Gastrocnemius medialis (tissue), 4 donors: ENCODE results near the gene PLEKHH2. TPM values are rescaled to one million over a fixed set of nuclear protein-coding genes. Genes with fewer than 3 reads are reported as not detected.
"Not testable (repeated sequence)": the region's sequence is repeated elsewhere in the genome, so short reads cannot be mapped to it uniquely, and the experiment has no call there.

Experiments used
- ATAC-seq, 2 donors: fragments of 150-250 bp; one replicate each; pipeline ENCODE4 v1.9.1; 2016
- DNase-seq, 2 donors: peaks; one replicate each; pipeline ENCODE4 v3.0.0-alpha.2; 2019
- H3K27ac ChIP-seq, 4 donors: fragments of 200-600 bp; sonication (generic); 1 replicate in 1 of 4; 2 replicates in 3 of 4; pipeline ENCODE4 v1.5.1; 2016 to 2018; ENCODE audit warnings: mild to moderate bottlenecking in 2 of 4, moderate library complexity in 1 of 4
- H3K27me3 ChIP-seq, 3 donors: fragments of 200-600 bp; sonication (generic) in 2 of 3; 1 replicate in 1 of 3; 2 replicates in 2 of 3; pipeline versions ENCODE4 v1.5.1 to v1.6.0; 2016 to 2019; ENCODE audit warnings: mild to moderate bottlenecking in 1 of 3, moderate library complexity in 1 of 3
- H3K36me3 ChIP-seq, 2 donors: fragments of 200-600 bp; sonication (generic) in 1 of 2; one replicate each; pipeline ENCODE4 v1.5.1; 2017 to 2018
- H3K4me1 ChIP-seq, 2 donors: fragments of 200-600 bp; sonication (generic) in 1 of 2; one replicate each; pipeline ENCODE4 v1.5.1; 2016 to 2017; ENCODE audit warnings: mild to moderate bottlenecking in 2 of 2
- H3K4me3 ChIP-seq, 4 donors: fragments of 200-600 bp; sonication (generic) in 3 of 4; 1 replicate in 1 of 4; 2 replicates in 3 of 4; pipeline ENCODE4 v1.5.1; 2016 to 2019; ENCODE audit warnings: mild to moderate bottlenecking in 2 of 4
- H3K9me3 ChIP-seq, 3 donors: fragments of 200-600 bp; sonication (generic) in 2 of 3; 1 replicate in 1 of 3; 2 replicates in 2 of 3; pipeline ENCODE4 v1.5.1; 2016 to 2019
- POLR2A ChIP-seq, 2 donors: fragments of 450-650 bp; IDR thresholded peaks; one replicate each; pipeline ENCODE4 v1.6.1; 2017; ENCODE audit warnings: antibody characterized with exemption in 2 of 2, mild to moderate bottlenecking in 2 of 2, moderate library complexity in 2 of 2
- in situ Hi-C, 4 donors: fragments of 200-750 bp; cut with MboI; loops; one replicate each; pipeline versions ENCODE4 v1.15.0 to v1.8.0; 2017; ENCODE audit warnings: low sequenced_read_pairs in 4 of 4
- intact Hi-C: fragments of 100-400 bp; cut with DNase I; formaldehyde crosslinking; loops from one replicate; pipeline ENCODE4 v1.15.1; 2023; ENCODE audit warnings: low total_unique reads
- total RNA-seq, 4 donors: library from RNA; depleted of rRNA; stranded (reverse); fragments of >200 nt; gene quantifications; one replicate each; pipeline versions ENCODE4 v1.1.0 to v1.2.3, GENCODE V29; 2016
- TF ChIP-seq, protein P1 (sequence below), 5 experiments: fragments of 450-650 bp in 3 of 5; fragments of 200-600 bp in 2 of 5; sonication (generic) in 2 of 5; IDR thresholded peaks in 4 of 5; conservative IDR thresholded peaks in 1 of 5; 1 replicate in 4 of 5; 2 replicates in 1 of 5; pipeline ENCODE4 v1.5.1; 2016 to 2019; ENCODE audit warnings: antibody characterized with exemption in 5 of 5, mild to moderate bottlenecking in 3 of 5, moderate library complexity in 3 of 5

PLEKHH2 gene
- total RNA-seq, 4 donors from 2014 or later = 1.4 to 4.9 (median 3.4) TPM

DNA sequence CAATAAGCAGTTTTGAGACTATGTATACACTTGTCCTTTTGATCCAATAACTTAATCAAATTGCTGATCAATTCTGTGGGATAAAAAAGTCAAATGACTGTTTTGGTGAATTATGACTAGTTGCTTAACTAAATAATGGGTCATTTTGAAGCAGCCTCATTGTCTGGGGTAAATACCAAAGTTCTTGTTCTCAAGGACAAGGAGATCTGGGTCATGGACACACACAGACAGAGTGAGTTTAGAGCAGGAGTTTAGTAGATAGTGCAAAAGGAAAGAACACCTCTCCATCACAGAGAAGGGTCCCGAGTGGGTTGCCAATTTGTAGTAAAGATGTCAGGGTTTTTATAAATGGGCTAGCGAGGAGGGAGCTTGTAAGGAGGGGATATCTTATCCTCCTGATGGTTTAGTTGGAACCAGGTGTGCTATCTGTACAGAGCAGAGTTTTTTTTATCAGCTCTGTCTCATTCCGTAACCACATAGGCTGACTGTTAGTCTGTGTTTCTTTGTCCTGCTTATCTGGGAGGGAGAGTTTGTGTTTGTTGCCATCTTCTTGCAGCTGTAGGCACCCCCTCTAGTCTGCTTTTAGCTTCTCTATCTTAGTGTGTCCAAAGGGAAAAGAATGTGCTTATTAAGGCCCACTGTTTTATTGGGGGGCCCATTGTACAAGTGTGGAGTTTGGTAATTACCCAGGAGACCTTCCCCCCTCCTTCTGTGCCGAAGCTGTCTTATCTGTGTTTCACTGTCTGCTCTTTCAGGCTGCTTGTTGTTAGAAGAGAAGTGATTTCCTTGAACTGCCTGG is 87.9 kb downstream of the PLEKHH2 start:
- H3K9me3 ChIP-seq = no peaks in the 10 kb centered on the region
- H3K4me3 ChIP-seq = no peak overlapping the region
- no peaks in the 10 kb centered on the region for H3K4me1 ChIP-seq
- H3K27me3 ChIP-seq = no peaks in the 10 kb centered on the region
- intact Hi-C loops = no loop called here
- ATAC-seq = no peak
- TF ChIP-seq, protein P1, sequence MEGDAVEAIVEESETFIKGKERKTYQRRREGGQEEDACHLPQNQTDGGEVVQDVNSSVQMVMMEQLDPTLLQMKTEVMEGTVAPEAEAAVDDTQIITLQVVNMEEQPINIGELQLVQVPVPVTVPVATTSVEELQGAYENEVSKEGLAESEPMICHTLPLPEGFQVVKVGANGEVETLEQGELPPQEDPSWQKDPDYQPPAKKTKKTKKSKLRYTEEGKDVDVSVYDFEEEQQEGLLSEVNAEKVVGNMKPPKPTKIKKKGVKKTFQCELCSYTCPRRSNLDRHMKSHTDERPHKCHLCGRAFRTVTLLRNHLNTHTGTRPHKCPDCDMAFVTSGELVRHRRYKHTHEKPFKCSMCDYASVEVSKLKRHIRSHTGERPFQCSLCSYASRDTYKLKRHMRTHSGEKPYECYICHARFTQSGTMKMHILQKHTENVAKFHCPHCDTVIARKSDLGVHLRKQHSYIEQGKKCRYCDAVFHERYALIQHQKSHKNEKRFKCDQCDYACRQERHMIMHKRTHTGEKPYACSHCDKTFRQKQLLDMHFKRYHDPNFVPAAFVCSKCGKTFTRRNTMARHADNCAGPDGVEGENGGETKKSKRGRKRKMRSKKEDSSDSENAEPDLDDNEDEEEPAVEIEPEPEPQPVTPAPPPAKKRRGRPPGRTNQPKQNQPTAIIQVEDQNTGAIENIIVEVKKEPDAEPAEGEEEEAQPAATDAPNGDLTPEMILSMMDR (IDR thresholded peaks at IDR 0.05 in 4 of 5, conservative IDR thresholded peaks at IDR 0.05 in 1 of 5) = no peak
- no peak for TF ChIP-seq POLR2A (IDR thresholded peaks at IDR 0.05)
- in situ Hi-C loops = no loop called here
- H3K27ac ChIP-seq = no peak overlapping the region
- no peak for DNase-seq
- H3K36me3 ChIP-seq = no peaks in the 10 kb centered on the region

GRCh38 chr2:43725711-43726246 is 88.7 kb downstream of the PLEKHH2 start:
- Histone ChIP-seq H3K36me3 (no peaks in the 10 kb centered on the region), H3K4me3 (no peak overlapping the region), H3K4me1 (no peaks in the 10 kb centered on the region), H3K9me3 (no peaks in the 10 kb centered on the region), H3K27ac (no peak overlapping the region), H3K27me3 (no peaks in the 10 kb centered on the region)
- intact Hi-C loops (no loop called here), in situ Hi-C loops (no loop called here)
- TF ChIP-seq, protein P1 (IDR thresholded peaks at IDR 0.05 in 4 of 5, conservative IDR thresholded peaks at IDR 0.05 in 1 of 5) = no peak
- no peak for TF ChIP-seq POLR2A (IDR thresholded peaks at IDR 0.05)
- no peak for DNase-seq
- no peak for ATAC-seq

DNA sequence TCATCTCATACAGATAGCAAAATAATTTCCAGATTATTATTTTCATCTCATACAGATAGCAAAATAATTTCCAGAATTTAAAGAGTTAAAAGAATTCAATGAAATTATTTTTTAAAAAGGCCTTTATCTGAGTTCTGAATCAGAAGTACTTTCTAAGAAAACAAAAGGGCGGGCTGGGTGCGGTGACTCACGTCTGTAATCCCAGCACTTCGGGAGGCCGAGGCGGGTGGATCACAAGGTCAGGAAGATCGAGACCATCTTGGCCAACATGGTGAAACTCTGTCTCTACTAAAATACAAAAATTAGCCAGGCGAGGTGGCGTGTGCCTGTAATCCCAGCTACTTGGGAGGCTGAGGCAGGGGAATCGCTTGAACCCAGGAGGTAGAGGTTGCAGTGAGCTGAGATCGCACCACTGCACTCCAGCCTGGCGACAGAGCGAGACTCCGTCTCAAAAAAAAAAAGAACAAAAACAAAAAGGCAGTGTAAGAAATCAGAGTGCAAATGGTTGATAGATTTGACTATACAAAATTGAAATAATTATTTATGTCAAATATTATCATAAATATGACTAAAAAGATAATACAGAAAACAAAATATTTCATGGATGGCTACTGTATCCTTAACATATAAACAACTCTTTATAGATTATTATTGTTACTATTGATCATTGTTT is 90.0 kb downstream of the PLEKHH2 start:
- H3K27me3 ChIP-seq, H3K27ac ChIP-seq, in situ Hi-C loops, DNase-seq, ATAC-seq, H3K4me1 ChIP-seq, intact Hi-C loops, H3K4me3 ChIP-seq, H3K9me3 ChIP-seq, H3K36me3 ChIP-seq: not testable (repeated sequence)

GRCh38 chr2:43727634-43728014 is 90.6 kb downstream of the PLEKHH2 start:
- no peak for TF ChIP-seq POLR2A (IDR thresholded peaks at IDR 0.05)
- TF ChIP-seq, protein P1 (IDR thresholded peaks at IDR 0.05 in 4 of 5, conservative IDR thresholded peaks at IDR 0.05 in 1 of 5) = no peak
- Histone ChIP-seq H3K9me3 (no peaks in the 10 kb centered on the region), H3K4me3 (no peak overlapping the region), H3K4me1 (no peaks in the 10 kb centered on the region), H3K27me3 (no peaks in the 10 kb centered on the region), H3K36me3 (no peaks in the 10 kb centered on the region), H3K27ac (no peak overlapping the region)
- no peak for DNase-seq
- intact Hi-C loops (no loop called here), in situ Hi-C loops (no loop called here)
- no peak for ATAC-seq

- no peak for ATAC-seq
- in situ Hi-C loops = no loop called here
- H3K27me3 ChIP-seq = no peaks in the 10 kb centered on the region
- H3K9me3 ChIP-seq = no peaks in the 10 kb centered on the region
- no peaks in the 10 kb centered on the region for H3K36me3 ChIP-seq
- intact Hi-C loops = no loop called here
- H3K4me3 ChIP-seq = no peak overlapping the region
- TF ChIP-seq POLR2A (IDR thresholded peaks at IDR 0.05) = no peak
- TF ChIP-seq, protein P1 (IDR thresholded peaks at IDR 0.05 in 4 of 5, conservative IDR thresholded peaks at IDR 0.05 in 1 of 5) = no peak
- DNase-seq = no peak
- H3K4me1 ChIP-seq = no peaks in the 10 kb centered on the region
- H3K27ac ChIP-seq = no peak overlapping the region
Measured at GRCh38 chr2:43729491-43730174, 92.6 kb downstream of the PLEKHH2 start.
